HG03469 (cell line): Measurements from ENCODE around the gene JMJD1C.
"Not testable (repeated sequence)": the region's sequence is repeated elsewhere in the genome, so short reads cannot be mapped to it uniquely, and the experiment has no call there.

ENCODE experiments used
- ATAC-seq: cut with Tn5 transposase; IDR thresholded peaks from one replicate; pipeline ENCODE4 v1.9.1; 2021; ENCODE audit warnings: mild to moderate bottlenecking, moderate library complexity, moderate number of reproducible peaks; ENCODE audit not compliant: unreplicated experiment

The JMJD1C gene

GRCh38 chr10:63197344-63198092, 268.3 kb downstream of the JMJD1C start:
- no peak for ATAC-seq

- no peak for ATAC-seq
Observed at GRCh38 chr10:63192826-63193225, 273.0 kb downstream of the JMJD1C start.

- no peak for ATAC-seq
Observed at GRCh38 chr10:63175534-63175933, 290.2 kb downstream of the JMJD1C start.

GRCh38 chr10:63173468-63174232, 292.1 kb downstream of the JMJD1C start:
- peak; percentile 99 for ATAC-seq

GRCh38 chr10:63171926-63172325, 293.9 kb downstream of the JMJD1C start:
- no peak for ATAC-seq

GRCh38 chr10:63171255-63171855, 294.4 kb downstream of the JMJD1C start:
- ATAC-seq, result no peak

- ATAC-seq, result no peak
Observed at GRCh38 chr10:63169624-63170023, 296.2 kb downstream of the JMJD1C start.

- ATAC-seq, result no peak
Observed at GRCh38 chr10:63168821-63169462, 296.8 kb downstream of the JMJD1C start.

GRCh38 chr10:63166742-63167258, 299.0 kb downstream of the JMJD1C start:
- peak; percentile 53 for ATAC-seq

GRCh38 chr10:63165249-63165648, 300.5 kb downstream of the JMJD1C start:
- ATAC-seq, result no peak

GRCh38 chr10:63164166-63164623, 301.6 kb downstream of the JMJD1C start:
- ATAC-seq, result no peak

- ATAC-seq, result no peak
Observed at GRCh38 chr10:63161592-63161991, 304.2 kb downstream of the JMJD1C start.

- peak; percentile 56 for ATAC-seq
Observed at GRCh38 chr10:63157845-63158624, 307.7 kb downstream of the JMJD1C start.

GRCh38 chr10:63156236-63156635, 309.5 kb downstream of the JMJD1C start:
- ATAC-seq, result no peak

- ATAC-seq, result no peak
Observed at GRCh38 chr10:63155388-63156020, 310.3 kb downstream of the JMJD1C start.

- no peak for ATAC-seq
Observed at GRCh38 chr10:63154546-63155387, 311.0 kb downstream of the JMJD1C start.

GRCh38 chr10:63153868-63154545, 311.8 kb downstream of the JMJD1C start:
- not testable (repeated sequence) for ATAC-seq

GRCh38 chr10:63150745-63151144, 315.0 kb downstream of the JMJD1C start:
- no peak for ATAC-seq
